ENCODE data around the gene ZC3H12C.

The ZC3H12C gene

DNA sequence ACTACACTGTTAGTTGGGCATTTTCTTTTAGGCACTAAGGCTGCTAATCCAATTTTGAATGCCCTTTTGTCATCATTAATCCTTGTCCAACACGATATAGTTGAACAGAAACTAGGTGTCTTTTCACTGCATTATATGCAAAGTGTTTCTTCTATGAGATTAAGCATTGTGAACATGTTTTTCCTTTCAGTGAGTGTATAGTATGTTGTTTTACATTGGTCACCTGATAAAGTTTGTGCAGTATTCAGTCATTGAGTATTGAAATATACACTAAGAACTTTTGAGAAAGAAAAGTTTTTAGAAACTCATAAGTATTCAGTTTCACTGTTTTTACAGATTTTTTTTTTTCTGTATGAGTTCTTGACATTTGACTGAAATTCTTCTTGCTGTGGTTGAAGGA lies 59.0 kb downstream of the ZC3H12C start:
- no peak for DNase-seq (ENCODE audit: low read depth)

DNA sequence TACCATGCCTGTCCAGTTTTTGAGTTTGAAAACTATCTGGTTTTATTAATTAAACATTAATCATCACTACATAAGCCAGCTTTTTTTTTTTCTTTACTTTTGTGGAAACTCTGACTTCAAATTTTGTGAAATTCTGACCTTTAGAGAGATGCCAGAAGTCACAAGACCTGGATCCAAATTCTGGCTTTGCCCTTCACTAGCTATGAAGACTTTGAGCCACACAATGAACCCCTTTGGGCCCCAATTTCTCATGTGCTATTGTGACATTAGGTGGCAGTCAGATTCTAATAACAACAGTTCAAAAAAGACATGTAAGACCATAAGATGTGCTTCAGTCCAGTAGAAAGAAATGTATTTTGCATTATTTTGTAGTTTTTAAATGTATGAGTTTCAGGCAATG lies 60.3 kb downstream of the ZC3H12C start:
- DNase-seq (ENCODE audit: low read depth): no peak

DNA sequence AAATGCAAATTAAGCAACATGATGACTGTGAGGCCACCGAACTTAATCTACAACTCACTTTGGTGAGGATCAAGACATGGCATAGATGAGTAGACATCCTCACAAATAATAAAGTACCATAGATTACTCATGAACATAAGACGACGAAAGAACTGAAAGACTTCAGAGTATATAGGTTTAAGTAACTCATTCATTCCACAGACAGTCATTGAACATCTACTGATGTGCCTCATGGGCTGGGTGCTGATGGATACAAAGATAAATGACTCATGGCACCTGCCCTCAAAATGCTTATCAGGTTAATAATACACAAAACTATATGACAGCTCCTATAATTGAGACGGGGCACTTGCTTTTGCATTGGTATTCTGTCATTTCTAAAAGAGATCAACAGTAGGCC lies 63.3 kb downstream of the ZC3H12C start:
- DNase-seq (ENCODE audit: low read depth): no peak

DNA sequence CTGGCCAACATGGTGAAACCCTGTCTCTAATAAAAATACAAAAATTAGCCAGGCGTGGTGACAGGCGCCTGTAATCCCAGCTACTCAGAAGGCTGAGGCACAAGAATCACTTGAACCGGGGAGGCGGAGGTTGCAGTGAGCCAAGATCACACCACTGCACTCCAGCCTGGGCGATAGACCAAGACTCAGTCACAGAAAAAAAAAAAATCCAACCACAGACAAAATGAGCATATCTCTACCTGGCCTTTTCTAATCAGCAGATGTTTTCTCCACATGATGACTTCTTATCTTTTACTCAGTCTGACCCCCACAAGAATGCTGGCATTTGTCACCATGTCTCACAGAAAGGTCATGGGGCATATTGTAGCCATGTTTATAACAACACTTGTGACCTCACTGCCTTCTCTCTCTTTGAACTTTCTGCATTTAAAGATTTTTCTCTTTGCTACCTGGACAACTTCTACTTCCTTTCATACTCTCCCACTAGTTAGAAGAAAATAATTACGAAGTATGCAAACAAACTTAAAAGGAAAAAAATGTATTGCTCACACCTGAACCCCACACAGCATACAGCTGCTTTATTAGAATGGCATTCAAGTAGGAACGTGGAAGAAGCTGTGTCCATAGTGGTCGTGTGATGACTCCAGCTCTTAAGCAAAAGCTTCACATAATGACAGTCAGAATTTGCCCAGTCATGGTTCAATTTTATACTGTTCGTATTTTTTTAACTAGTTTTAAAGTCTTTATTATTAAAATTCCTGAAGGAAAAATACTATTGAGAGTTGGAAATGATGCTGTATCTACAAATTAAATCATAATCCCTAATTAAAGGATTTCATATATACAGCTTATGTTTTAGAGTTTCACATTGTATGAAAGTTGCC lies 65.4 kb downstream of the ZC3H12C start:
- DNase-seq (ENCODE audit: low read depth): no peak

DNA sequence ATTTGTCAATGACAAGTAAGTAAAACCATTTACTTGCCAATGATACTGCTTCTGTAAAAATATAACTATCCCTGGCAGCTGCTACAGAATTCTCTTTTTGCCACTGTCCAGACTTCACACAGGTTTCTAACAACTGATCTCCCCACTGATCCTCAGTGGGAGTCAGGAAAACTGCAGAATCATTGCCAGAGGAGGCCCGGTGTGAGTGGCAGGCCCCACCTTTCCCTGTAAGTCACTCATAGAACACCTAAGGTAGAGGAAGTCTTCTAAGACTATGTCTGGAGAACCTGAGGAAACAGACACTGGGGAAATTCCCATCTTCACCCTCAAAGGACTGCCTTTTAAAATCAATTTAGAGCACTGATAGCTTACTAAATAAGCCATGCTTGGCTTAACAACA lies 66.3 kb downstream of the ZC3H12C start:
- DNase-seq (ENCODE audit: low read depth): no peak

DNA sequence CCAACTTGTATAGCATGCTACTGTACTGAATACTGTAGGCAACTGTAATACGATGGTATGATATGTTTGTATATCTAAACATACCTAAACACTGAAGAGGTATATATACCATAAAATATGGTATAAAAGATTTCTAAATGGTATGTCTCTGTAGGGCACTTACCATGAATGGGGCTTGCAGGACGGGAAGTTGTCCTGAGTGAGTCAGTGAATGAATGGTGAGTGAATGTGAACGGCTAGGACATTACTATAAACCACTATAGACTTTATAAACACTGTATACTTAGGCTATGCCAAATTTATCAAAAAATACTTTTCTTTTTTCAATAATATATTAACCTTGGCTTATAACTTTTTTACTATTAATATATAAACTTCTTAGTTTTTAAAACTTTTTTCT lies 66.8 kb downstream of the ZC3H12C start:
- DNase-seq (ENCODE audit: low read depth): no peak

DNA sequence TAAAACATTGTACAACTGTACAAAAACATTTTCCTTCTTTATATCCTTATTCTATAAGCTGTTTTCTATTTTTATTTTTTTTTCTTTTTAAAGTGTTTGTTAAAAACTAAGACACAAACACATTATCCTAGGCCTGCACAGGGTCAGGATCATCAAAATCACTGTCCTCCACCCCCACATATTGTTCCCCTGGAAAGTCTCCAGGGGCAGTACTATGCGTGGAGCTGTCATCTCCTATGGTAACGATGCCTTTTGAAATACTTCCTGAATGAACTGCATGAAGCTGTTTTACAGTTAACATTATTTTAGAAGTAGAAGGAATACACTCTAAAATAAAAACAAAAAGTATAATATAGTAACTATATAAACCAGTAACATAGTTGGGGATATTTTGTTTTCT lies 67.2 kb downstream of the ZC3H12C start:
- no peak for DNase-seq (ENCODE audit: low read depth)

DNA sequence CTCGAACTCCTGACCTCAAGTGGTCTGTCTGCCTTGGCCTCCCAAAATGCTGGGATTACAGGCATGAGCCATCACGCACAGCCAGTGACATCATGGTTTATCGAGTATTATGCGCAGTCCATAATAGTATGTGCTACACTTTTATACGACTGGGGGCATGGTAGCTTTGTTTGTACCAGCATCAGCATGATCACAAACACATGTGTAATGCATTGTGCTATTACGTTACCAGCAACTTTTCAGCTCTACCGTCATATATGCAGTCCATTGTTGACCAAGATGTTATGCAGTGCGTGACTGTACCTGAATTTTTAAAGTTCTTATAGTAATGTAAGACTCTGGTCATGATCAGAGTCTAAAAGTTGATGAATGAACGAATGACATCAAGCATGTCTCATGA lies 67.9 kb downstream of the ZC3H12C start:
- DNase-seq (ENCODE audit: low read depth): no peak

DNA sequence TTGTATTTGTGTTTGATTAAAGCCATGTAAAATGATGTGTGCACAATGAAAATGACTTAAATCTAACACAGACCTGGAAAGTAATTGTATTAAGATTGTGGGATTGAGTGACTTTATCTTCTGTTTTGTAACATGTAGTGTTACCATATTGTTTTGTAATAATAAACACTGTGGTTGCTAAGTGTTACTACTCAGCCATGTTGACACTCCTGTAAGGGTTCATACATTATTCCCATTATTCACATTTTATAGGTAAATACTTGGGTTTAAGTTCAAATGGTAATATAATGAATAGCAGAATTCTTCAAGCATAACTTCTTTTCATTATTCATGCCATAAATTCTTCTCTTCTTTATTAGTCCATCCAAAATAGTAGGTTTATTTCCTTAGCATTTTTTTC lies 69.0 kb downstream of the ZC3H12C start:
- no peak for DNase-seq (ENCODE audit: low read depth)

DNA sequence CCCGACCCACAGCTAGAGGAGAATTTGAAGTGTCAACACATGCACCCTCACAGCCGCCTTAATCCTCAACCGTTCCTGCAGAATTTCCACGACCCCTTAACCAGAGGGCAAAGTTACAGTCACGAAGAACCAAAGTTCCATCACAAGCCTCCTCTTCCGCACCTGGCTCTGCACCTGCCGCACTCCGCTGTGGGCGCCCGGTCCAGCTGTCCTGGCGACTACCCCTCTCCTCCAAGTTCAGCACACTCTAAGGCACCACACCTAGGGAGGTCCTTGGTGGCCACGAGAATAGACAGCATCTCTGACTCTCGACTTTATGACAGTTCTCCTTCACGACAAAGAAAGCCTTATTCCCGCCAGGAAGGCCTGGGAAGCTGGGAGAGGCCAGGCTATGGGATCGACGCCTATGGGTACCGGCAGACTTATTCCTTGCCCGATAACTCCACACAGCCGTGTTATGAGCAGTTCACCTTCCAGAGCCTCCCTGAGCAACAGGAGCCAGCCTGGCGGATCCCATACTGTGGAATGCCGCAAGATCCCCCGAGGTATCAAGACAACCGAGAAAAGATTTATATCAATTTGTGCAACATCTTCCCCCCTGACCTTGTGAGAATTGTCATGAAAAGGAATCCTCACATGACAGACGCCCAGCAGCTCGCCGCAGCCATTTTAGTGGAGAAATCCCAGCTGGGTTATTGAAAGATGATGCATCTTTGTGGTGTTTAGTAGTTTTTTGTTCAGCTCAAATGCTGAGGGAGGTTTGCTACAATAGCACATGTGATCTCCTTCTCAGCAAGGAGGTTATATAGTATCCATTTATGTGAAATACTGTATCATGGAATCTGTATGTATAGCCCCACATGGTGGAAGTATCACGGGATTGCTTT lies 72.1 kb downstream of the ZC3H12C start:
- DNase-seq (ENCODE audit: low read depth): no peak

DNA sequence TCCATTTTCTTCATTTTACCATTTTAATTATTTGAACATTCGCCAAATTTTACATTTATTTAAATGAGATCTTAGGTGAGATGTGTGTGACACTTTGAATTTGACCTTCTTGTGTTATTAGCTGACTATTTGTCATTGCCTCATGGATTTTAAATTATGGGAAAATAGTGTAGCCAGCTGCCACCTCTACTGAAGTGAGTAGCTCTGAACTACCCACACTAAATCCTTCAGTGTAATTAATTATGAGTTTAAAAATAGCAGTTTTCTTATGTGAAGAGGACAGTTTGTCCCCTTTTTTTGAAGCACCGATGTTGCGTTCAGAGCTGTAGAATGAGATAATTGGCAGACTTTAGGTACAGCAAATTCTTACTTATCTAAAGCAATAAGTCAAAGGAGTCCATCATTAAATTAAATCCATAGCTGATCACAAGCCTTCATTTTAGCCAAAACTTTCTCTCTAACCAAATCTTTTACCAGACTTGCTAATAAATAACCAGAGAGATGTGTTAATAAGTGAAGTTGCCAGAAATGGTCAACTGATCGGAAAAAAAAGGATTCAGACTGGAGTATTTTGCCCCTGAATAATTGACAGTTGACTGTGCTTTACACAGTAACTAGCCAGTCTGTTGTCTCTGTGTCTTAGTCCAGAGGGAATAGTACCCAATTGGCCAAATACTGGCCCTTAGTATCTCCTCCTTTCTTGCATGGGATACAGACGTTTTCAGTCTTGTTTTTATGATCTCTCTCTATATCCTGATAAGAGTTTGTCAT lies 75.0 kb downstream of the ZC3H12C start:
- DNase-seq (ENCODE audit: low read depth): no peak

DNA sequence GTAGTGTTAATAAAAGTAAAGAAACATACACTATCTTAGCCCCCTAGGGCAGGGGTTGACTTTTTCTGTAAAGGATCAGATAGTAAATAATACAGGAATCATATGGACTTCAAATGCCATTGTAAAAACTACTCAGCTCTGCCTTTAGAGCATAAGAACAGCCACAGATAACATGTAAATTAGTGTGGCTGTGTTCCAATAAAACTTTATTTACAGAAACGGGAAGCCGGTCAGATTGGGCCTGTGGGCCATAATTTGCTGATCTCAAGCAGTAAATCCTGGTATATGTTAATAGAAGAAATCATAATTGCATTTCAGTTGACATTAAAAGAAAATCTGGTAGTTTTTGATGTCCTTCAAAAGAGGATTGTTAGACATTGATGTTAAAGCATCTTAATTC lies 76.5 kb downstream of the ZC3H12C start:
- DNase-seq (ENCODE audit: low read depth): no peak

DNA sequence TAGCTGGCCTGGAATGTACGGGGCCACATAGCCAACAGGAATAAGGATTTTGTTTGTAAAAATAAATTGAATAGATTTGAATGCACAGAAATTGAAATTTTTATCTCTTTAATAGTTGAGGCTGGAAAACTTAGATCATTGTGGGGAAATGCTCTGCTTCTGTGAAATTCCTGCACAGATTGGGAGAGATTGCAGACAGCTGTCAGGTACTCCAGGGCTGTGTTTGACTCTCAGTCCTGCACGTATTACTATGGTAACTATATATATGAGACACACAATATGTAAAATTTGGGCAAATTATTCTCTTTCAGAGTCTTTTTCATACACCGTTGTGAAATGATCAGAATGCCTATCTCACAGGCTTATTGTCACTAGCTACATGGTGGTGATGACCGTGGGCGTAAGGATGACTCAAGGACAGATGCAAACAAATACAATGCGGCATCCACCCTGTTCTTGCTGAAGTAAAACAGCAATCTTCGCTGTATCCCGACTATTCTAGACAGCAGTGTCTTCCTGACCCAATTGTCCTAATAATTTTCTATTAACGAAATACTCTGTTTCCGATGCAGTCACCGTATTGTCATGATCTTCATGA lies 79.4 kb downstream of the ZC3H12C start:
- no peak for DNase-seq (ENCODE audit: low read depth)

DNA sequence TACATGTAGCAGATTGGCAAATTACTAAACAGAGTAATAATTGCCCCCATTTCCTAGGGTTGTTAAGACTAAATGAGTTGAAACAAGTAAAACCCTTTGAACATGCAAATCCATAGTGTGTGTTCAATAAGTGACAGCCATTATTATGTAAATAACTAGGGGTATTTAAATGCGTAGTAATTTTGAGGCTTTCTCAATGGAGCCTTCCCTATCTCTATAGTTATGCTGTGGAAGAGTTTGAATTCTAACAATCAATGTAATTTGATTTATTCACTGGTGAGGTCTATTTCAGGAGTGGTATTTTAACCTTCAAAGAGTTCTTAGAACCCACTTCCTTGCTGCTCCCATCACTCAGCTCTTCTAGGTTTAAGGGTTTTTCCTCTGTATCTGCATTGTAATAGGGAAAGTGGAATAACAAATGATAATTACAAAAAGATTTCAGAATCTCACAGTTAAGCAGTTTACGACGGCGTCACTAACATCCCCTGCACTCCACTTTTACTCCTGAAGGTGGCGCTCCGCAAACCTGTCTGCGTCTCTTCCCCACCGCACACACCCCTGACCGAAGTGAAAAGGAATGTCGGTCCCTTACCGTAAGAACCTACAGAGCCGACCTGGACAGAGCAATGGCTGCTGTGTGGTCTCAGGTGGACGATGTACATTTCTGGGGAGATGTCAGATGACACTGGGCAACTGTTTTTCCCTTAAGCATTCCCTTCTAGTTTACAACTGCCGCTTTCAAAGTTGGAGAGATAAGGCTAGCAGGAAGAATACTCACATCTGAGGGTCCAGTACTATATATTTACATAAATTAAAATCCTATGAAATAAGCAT lies 80.8 kb downstream of the ZC3H12C start:
- peak; percentile 9 for DNase-seq (ENCODE audit: low read depth)

DNA sequence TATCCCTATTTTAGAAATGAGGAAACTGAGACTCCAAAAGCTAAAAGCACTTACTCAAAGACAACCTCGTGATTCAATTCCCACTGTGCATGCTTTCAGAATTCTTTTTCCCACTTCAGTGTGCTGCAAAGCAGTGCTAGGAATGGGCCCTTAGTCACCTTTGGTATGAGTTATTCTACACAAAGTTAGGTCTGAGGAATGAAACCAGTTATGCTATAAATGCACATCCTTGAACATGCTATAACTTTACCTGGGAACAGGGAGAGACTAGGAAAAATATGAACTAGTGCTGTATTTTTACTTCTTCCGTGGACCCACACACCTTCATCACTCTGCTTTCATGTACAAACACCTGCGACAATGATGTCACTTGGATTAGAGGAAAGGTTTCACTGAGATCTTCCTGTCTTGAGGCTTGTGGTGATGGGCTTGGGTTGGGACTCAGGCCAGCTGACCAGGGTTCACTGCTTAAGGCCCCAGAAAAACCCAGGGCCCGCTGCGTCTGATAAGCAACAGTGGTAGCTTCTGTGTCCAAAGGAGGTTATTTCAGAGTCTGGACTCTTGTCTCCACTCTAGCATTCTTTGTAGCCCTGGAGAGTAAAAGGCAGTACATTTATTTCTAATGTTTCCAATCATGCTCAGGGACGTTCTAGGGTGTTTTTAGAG lies 81.6 kb downstream of the ZC3H12C start:
- DNase-seq (ENCODE audit: low read depth): no peak

DNA sequence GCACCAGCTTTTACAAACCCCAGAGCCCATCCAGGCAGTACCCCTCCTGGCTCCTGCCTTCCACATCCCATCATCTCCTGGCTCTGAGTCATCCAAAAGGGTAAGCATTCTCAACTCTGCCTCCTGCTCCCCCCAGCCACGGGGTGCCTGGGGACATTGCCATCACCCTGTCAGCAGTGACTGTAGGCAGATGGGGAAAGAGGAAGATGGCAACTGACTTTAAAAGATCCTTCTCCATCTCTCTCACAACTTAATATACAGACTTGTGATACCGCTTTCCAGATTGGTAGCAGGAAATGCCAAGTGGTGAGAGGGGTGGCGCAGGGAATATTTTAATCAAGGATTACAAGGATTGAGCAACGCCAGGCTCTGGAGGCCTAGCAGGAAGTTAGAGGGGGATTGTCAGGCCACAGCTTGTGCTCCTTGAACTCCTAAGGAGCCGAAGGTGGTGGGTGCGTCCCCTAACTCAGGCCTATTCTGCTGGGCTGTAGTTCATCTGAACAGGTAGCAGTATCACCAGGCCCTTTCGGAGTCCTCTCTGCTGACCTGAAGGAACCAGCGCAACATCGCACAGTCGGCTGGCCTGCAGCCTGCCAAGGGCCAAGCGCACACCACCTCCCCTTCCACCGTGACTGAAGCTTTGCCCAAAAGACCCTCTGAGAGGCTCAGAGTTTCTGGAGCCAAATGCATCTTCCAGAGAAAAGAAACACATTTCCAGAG lies 83.3 kb downstream of the ZC3H12C start:
- no peak for DNase-seq (ENCODE audit: low read depth)

DNA sequence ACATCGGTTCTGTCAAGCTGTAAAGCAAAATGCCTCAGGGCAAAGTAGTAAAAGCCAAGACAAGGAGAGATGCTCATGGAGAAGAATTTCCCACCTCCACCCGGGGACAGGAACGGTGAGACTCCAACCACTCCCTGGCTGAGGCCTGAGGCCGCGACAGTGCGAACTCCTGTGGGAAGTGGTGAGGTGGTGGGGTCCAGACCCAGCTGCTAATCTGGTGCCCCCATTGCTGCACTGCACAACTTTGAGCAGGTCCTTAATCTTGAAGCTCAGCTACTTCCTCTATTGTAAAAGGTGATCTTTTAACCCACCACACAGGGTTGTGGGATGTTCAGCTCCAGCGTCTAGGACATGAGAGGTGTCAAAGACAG lies 83.9 kb downstream of the ZC3H12C start:
- DNase-seq (ENCODE audit: low read depth): no peak

DNA sequence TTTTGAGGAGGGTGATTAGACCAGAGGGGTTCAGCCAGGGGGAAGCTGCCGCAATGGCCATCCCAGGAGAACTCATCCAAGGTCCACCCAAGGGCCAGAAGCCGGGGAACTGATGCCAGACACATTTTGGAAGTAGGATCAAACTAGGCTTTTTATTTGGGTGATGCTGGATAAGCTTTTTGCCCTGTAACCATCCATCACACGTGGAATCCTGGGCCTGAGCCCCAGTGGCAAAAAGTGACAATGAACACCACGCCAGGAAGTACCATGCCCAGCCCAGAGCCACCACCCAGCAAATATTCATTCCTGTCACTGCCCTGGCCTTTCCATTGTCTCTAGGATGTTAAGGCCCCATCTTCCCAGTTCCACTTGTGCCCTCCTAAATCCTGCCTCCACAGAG lies 85.9 kb downstream of the ZC3H12C start:
- DNase-seq (ENCODE audit: low read depth): no peak

DNA sequence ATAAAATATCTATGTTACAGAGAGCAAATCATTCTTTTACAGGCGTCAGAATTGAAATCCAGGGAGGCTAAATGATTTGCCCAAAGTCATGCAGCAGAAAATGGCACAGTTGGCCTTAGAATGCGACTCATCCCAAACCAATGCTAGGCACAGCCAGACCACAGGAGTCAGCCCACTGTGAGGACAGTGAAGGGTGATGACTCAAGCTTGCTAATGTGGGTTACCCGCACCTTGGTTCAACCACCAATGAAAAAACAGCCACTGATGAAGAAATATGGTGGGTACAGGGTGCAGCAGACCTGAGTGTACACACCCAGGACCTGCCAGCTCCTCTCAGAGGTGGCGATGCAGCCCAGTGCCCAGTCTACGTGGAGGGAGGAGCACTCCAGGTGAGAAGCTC lies 89.7 kb downstream of the ZC3H12C start:
- no peak for DNase-seq (ENCODE audit: low read depth)

DNA sequence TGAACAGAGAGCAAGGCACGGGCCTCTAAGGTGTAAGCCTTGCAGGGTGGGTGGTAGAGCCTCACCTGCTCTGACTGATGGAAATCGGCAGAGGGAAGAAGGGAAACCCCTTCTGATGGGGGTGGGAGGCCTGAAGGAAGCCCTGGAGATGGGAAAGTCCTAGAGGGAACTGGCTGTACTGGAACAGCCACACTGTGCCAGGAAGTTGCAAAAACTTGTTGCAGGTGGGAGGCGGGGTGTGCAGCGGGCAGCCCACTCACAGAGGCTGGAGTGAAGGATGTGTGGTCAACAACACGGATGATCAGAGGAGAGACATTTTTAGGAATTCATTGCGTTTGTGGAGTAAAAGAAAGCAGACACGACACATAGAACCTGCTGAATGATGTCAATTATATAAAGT lies 91.3 kb downstream of the ZC3H12C start:
- DNase-seq (ENCODE audit: low read depth): no peak
